H1 (cell line): ENCODE measurements around the gene PITPNM1. TPM values are rescaled to one million over a fixed set of nuclear protein-coding genes. Genes with fewer than 3 reads are reported as not detected.

Experiments
- CHD7 ChIP-seq: fragments of 300-600 bp; sonication (generic); IDR thresholded peaks from 2 replicates; pipeline ENCODE4 v1.7.1; 2012; ENCODE audit warnings: low read length, moderate library complexity, mild to moderate bottlenecking, inconsistent platforms; ENCODE audit not compliant: insufficient replicate concordance
- HDAC2 ChIP-seq, 2 experiments: fragments of 300-600 bp in 1 of 2; sonication (generic) in 1 of 2; IDR thresholded peaks; 2 replicates each; pipeline ENCODE4 v1.6.1; 2011 to 2012; ENCODE audit warnings: low read depth in 2 of 2, low read length in 2 of 2, mild to moderate bottlenecking in 2 of 2, moderate library complexity in 2 of 2, borderline replicate concordance in 1 of 2, inconsistent platforms in 1 of 2
- JUN ChIP-seq: IDR thresholded peaks from 2 replicates; pipeline ENCODE4 v1.6.1; 2011; ENCODE audit warnings: low read depth, mild to moderate bottlenecking, improper control_type of control experiment, low read length
- MAX ChIP-seq: IDR thresholded peaks from 2 replicates; pipeline ENCODE4 v1.6.1; 2012; ENCODE audit warnings: inconsistent platforms
- NRF1 ChIP-seq: IDR thresholded peaks from 2 replicates; pipeline ENCODE4 v1.6.1; 2011; ENCODE audit warnings: mild to moderate bottlenecking, low read depth, low read length, improper control_type of control experiment
- POLR2A ChIP-seq, 2 experiments: IDR thresholded peaks; 1 replicate in 1 of 2; 2 replicates in 1 of 2; pipeline ENCODE4 v1.6.1; 2011; ENCODE audit warnings: low read depth in 2 of 2, low read length in 2 of 2, mild to moderate bottlenecking in 2 of 2; ENCODE audit errors: control extremely low read depth in 1 of 2
- RBBP5 ChIP-seq: IDR thresholded peaks from 2 replicates; pipeline ENCODE4 v1.7.1; 2012; ENCODE audit warnings: low read depth, mild to moderate bottlenecking, inconsistent platforms, low read length, moderate library complexity, borderline replicate concordance
- SIX5 ChIP-seq: IDR thresholded peaks from 2 replicates; pipeline ENCODE4 v1.6.1; 2011; ENCODE audit warnings: mild to moderate bottlenecking, low read depth, low read length
- polyA plus RNA-seq, 7 experiments: library from polyadenylated mRNA; depleted of rRNA in 3 of 7; stranded (reverse) in 5 of 7; unstranded in 2 of 7; fragments of >200 nt in 5 of 7; fragments of 200-250 nt in 2 of 7; gene quantifications; 1 replicate in 5 of 7; 2 replicates in 1 of 7; 4 replicates in 1 of 7; pipeline versions ENCODE4 v1.2.1 to v1.2.3, GENCODE V29; 2011 to 2013; ENCODE audit warnings: missing spikeins in 2 of 7, mixed read lengths in 2 of 7
- total RNA-seq: library from RNA; stranded (reverse); fragmentation: NEBNext Ultra II Directional; extraction: Animal tissue kit (Norgen Biotek cat#: 25700); gene quantifications from 2 replicates; pipeline ENCODE4 v1.2.1, GENCODE V29; 2021
- TF ChIP-seq, protein P1 (sequence below): IDR thresholded peaks from 2 replicates; pipeline ENCODE4 v1.6.1; 2012; ENCODE audit warnings: inconsistent platforms

PITPNM1 gene
- total and polyA plus RNA-seq, 2 of the 8 experiments (the other 6 are each of a cell fraction or from before 2014, with no cell fraction given), result 27.2 to 52.7 TPM

- no peak for TF ChIP-seq NRF1
- TF ChIP-seq SIX5, result no peak
- TF ChIP-seq, protein P1, sequence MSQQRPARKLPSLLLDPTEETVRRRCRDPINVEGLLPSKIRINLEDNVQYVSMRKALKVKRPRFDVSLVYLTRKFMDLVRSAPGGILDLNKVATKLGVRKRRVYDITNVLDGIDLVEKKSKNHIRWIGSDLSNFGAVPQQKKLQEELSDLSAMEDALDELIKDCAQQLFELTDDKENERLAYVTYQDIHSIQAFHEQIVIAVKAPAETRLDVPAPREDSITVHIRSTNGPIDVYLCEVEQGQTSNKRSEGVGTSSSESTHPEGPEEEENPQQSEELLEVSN, result no peak
- TF ChIP-seq POLR2A (IDR thresholded peaks at IDR 0.05; ENCODE audit: control extremely low read depth in 1 of 2, low read depth in 2 of 2, low read length in 2 of 2), result no peak
- no peak for TF ChIP-seq HDAC2 (IDR thresholded peaks at IDR 0.05; ENCODE audit: borderline replicate concordance in 1 of 2, low read depth in 2 of 2, low read length in 2 of 2)
- TF ChIP-seq MAX, result no peak
- TF ChIP-seq RBBP5, result no peak
- TF ChIP-seq JUN, result no peak
- no peak for TF ChIP-seq CHD7
Observed at GRCh38 chr11:67492801-67493547, 12.2 kb downstream of the PITPNM1 start (continued).
